Measurements from ENCODE around the gene XIRP2.

The XIRP2 gene

GRCh38 chr2:166960702-166961270 is 72.5 kb downstream of the XIRP2 start:
- H3K9me3 ChIP-seq (ENCODE audit: insufficient read depth, low read length) = no peaks in the 10 kb centered on the region
- no peaks in the 10 kb centered on the region for H3K36me3 ChIP-seq (replicated peaks; ENCODE audit: low read depth, low read length)
- H3K27ac ChIP-seq (ENCODE audit: low read length) = no peak overlapping the region
- H3K4me2 ChIP-seq (ENCODE audit: low read length) = no peak overlapping the region
- TF ChIP-seq, protein P1, sequence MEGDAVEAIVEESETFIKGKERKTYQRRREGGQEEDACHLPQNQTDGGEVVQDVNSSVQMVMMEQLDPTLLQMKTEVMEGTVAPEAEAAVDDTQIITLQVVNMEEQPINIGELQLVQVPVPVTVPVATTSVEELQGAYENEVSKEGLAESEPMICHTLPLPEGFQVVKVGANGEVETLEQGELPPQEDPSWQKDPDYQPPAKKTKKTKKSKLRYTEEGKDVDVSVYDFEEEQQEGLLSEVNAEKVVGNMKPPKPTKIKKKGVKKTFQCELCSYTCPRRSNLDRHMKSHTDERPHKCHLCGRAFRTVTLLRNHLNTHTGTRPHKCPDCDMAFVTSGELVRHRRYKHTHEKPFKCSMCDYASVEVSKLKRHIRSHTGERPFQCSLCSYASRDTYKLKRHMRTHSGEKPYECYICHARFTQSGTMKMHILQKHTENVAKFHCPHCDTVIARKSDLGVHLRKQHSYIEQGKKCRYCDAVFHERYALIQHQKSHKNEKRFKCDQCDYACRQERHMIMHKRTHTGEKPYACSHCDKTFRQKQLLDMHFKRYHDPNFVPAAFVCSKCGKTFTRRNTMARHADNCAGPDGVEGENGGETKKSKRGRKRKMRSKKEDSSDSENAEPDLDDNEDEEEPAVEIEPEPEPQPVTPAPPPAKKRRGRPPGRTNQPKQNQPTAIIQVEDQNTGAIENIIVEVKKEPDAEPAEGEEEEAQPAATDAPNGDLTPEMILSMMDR (IDR thresholded peaks at IDR 0.05; ENCODE audit: low read depth, low read length) = no peak
- no peak for TF ChIP-seq EZH2phosphoT487 (IDR thresholded peaks at IDR 0.05; ENCODE audit: low read depth)
- no peak overlapping the region for H3K9ac ChIP-seq (ENCODE audit: low read length)
- no peak overlapping the region for H3K4me3 ChIP-seq (ENCODE audit: low read length)
- H3K79me2 ChIP-seq (ENCODE audit: low read length) = no peaks in the 10 kb centered on the region
- no peaks in the 10 kb centered on the region for H4K20me1 ChIP-seq (ENCODE audit: insufficient read depth, low read length)
- no peaks in the 10 kb centered on the region for H3K4me1 ChIP-seq (ENCODE audit: low read length)
- no peak overlapping the region for H2AFZ ChIP-seq (ENCODE audit: low read depth, low read length)
- H3K27me3 ChIP-seq (ENCODE audit: low read depth, low read length) = no peaks in the 10 kb centered on the region

GRCh38 chr2:166961933-166962332 is 73.7 kb downstream of the XIRP2 start:
- TF ChIP-seq, protein P1 (IDR thresholded peaks at IDR 0.05; ENCODE audit: low read depth, low read length) = no peak
- no peak for TF ChIP-seq EZH2phosphoT487 (IDR thresholded peaks at IDR 0.05; ENCODE audit: low read depth)
- Histone ChIP-seq H3K27ac (ENCODE audit: low read length) (no peak overlapping the region), H2AFZ (ENCODE audit: low read depth, low read length) (no peak overlapping the region), H3K4me2 (ENCODE audit: low read length) (no peak overlapping the region), H3K79me2 (ENCODE audit: low read length) (no peaks in the 10 kb centered on the region), H3K4me3 (ENCODE audit: low read length) (no peak overlapping the region), H3K9me3 (ENCODE audit: insufficient read depth, low read length) (no peaks in the 10 kb centered on the region), H3K36me3 (replicated peaks; ENCODE audit: low read depth, low read length) (no peaks in the 10 kb centered on the region), H4K20me1 (ENCODE audit: insufficient read depth, low read length) (no peaks in the 10 kb centered on the region), H3K9ac (ENCODE audit: low read length) (no peak overlapping the region), H3K4me1 (ENCODE audit: low read length) (no peaks in the 10 kb centered on the region), H3K27me3 (ENCODE audit: low read depth, low read length) (no peaks in the 10 kb centered on the region)

- H3K27me3 ChIP-seq (ENCODE audit: low read depth, low read length) = no peaks in the 10 kb centered on the region
- H3K9ac ChIP-seq (ENCODE audit: low read length) = no peak overlapping the region
- no peaks in the 10 kb centered on the region for H3K36me3 ChIP-seq (replicated peaks; ENCODE audit: low read depth, low read length)
- no peak overlapping the region for H3K27ac ChIP-seq (ENCODE audit: low read length)
- H4K20me1 ChIP-seq (ENCODE audit: insufficient read depth, low read length) = no peaks in the 10 kb centered on the region
- no peak overlapping the region for H3K4me3 ChIP-seq (ENCODE audit: low read length)
- no peak overlapping the region for H2AFZ ChIP-seq (ENCODE audit: low read depth, low read length)
- no peaks in the 10 kb centered on the region for H3K4me1 ChIP-seq (ENCODE audit: low read length)
- no peaks in the 10 kb centered on the region for H3K79me2 ChIP-seq (ENCODE audit: low read length)
- no peaks in the 10 kb centered on the region for H3K9me3 ChIP-seq (ENCODE audit: insufficient read depth, low read length)
- TF ChIP-seq, protein P1 (IDR thresholded peaks at IDR 0.05; ENCODE audit: low read depth, low read length) = no peak
- no peak for TF ChIP-seq EZH2phosphoT487 (IDR thresholded peaks at IDR 0.05; ENCODE audit: low read depth)
- H3K4me2 ChIP-seq (ENCODE audit: low read length) = no peak overlapping the region
Observed at GRCh38 chr2:166969486-166969885, 81.2 kb downstream of the XIRP2 start.

DNA sequence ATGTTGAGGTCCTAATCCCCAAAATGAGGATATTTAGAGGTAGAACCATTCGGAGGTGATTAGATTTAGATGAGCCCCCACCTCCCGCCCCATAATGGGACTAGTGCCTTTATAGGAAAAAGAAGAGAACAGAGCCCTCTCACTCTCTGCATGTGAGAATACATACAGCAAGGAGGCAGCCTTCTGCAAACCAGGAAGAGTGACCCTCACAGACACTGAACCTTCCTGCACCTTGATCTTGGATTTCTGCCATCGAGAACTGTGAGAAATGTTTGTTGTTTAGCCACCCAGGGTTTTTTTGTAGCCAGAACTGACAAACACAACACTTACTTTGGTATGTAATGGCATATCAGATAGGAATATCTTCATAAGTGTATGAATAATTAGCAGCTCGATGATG is 83.7 kb downstream of the XIRP2 start:
- H3K4me1 ChIP-seq (ENCODE audit: low read length) = no peaks in the 10 kb centered on the region
- H3K79me2 ChIP-seq (ENCODE audit: low read length) = no peaks in the 10 kb centered on the region
- no peaks in the 10 kb centered on the region for H3K9me3 ChIP-seq (ENCODE audit: insufficient read depth, low read length)
- no peak overlapping the region for H3K4me3 ChIP-seq (ENCODE audit: low read length)
- TF ChIP-seq EZH2phosphoT487 (IDR thresholded peaks at IDR 0.05; ENCODE audit: low read depth) = no peak
- TF ChIP-seq, protein P1 (IDR thresholded peaks at IDR 0.05; ENCODE audit: low read depth, low read length) = no peak
- no peaks in the 10 kb centered on the region for H3K27me3 ChIP-seq (ENCODE audit: low read depth, low read length)
- H4K20me1 ChIP-seq (ENCODE audit: insufficient read depth, low read length) = no peaks in the 10 kb centered on the region
- H3K9ac ChIP-seq (ENCODE audit: low read length) = no peak overlapping the region
- H3K36me3 ChIP-seq (replicated peaks; ENCODE audit: low read depth, low read length) = no peaks in the 10 kb centered on the region
- no peak overlapping the region for H3K27ac ChIP-seq (ENCODE audit: low read length)
- no peak overlapping the region for H2AFZ ChIP-seq (ENCODE audit: low read depth, low read length)
- no peak overlapping the region for H3K4me2 ChIP-seq (ENCODE audit: low read length)
